ENCODE results near the gene MROH9. TPM values are rescaled to one million over a fixed set of nuclear protein-coding genes. Genes with fewer than 3 reads are reported as not detected.

MROH9 gene
- total and polyA plus RNA-seq, 2 experiments from 2014 or later: 0.06 TPM; not detected in 1

GRCh38 chr1:170985406-170985805 lies 50.1 kb downstream of the MROH9 start:
- Mint-ChIP-seq H3K4me1 (no peaks in the 10 kb centered on the region), H3K9me3 (peaks cover 2% of the 10 kb centered on the region; the same call in 1 of the 3 replicates), H3K4me3 (no peak overlapping the region), H3K27me3 (ENCODE audit: insufficient read depth, low read depth, poor library complexity) (no peaks in the 10 kb centered on the region), H3K36me3 (ENCODE audit: low read depth) (no peaks in the 10 kb centered on the region), H3K27ac (no peak overlapping the region)
- no peaks in the 10 kb centered on the region for H3K4me1 ChIP-seq (ENCODE audit: insufficient read depth)
- no peak for DNase-seq (ENCODE audit: low spot score)
- H3K79me2 ChIP-seq (replicated peaks; ENCODE audit: insufficient read depth): no peaks in the 10 kb centered on the region
- no peaks in the 10 kb centered on the region; the same call in 1 of the 2 replicates for H3K9me2 ChIP-seq (ENCODE audit: insufficient read depth)
- no peak overlapping the region for H3K4me2 ChIP-seq
- no peak overlapping the region for H3K27ac ChIP-seq (ENCODE audit: low read depth)
- no peaks in the 10 kb centered on the region for H3F3A ChIP-seq (replicated peaks; ENCODE audit: low read depth)
- TF ChIP-seq ZNF331 (CRISPR knock-in tag; IDR thresholded peaks at IDR 0.05; ENCODE audit: low read depth): no peak
- TF ChIP-seq POLR2AphosphoS5 (IDR thresholded peaks at IDR 0.05; ENCODE audit: low read depth): no peak
- TF ChIP-seq EZH2phosphoT487 (IDR thresholded peaks at IDR 0.05; ENCODE audit: unreplicated experiment): no peak
- no peak for TF ChIP-seq REST (IDR thresholded peaks at IDR 0.05; ENCODE audit: unreplicated experiment)
- TF ChIP-seq ETS1 (IDR thresholded peaks at IDR 0.05): no peak
- TF ChIP-seq CTCF (conservative IDR thresholded peaks at IDR 0.05; ENCODE audit: low read depth in 2 of 2): no peak
- no peak for TF ChIP-seq ZNF114 (CRISPR knock-in tag; IDR thresholded peaks at IDR 0.05)
- no peak for TF ChIP-seq STAT1 (IDR thresholded peaks at IDR 0.05; ENCODE audit: unreplicated experiment)
- no peak for TF ChIP-seq JUNB (IDR thresholded peaks at IDR 0.05; ENCODE audit: unreplicated experiment)
- TF ChIP-seq EZH2 (IDR thresholded peaks at IDR 0.05; ENCODE audit: low read depth, unreplicated experiment): no peak
- TF ChIP-seq NANOG (IDR thresholded peaks at IDR 0.05; ENCODE audit: borderline replicate concordance): no peak
- TF ChIP-seq CREB1 (CRISPR knock-in tag; IDR thresholded peaks at IDR 0.05; ENCODE audit: low read depth): no peak
- no peak for TF ChIP-seq ZNF462 (CRISPR knock-in tag; IDR thresholded peaks at IDR 0.05)
- H3K4me3 ChIP-seq: no peak overlapping the region
- H3K27me3 ChIP-seq (ENCODE audit: insufficient read depth): no peaks in the 10 kb centered on the region
- H3K36me3 ChIP-seq (ENCODE audit: insufficient read depth): no peaks in the 10 kb centered on the region
- no peak overlapping the region for H2AFZ ChIP-seq
- ATAC-seq: no peak
- H4K20me1 ChIP-seq (replicated peaks; ENCODE audit: insufficient read depth): no peaks in the 10 kb centered on the region

Measured in GM23338 (cell line).